SKM-1 treated with dmso at 0.1 percent for 144 hours (cell line): Measurements from ENCODE around the gene OTOP2.
A peak's percentile ranks its signal among the peaks of the same experiment; 100 is the strongest.
"Not testable (repeated sequence)": the region's sequence is repeated elsewhere in the genome, so short reads cannot be mapped to it uniquely, and the experiment has no call there.

Source experiments
- DNase-seq: peaks from one replicate; lab custom pipeline; 2025; ENCODE audit not compliant: unreplicated experiment; lab: John Stamatoyannopoulos, UW

The OTOP2 gene

DNA sequence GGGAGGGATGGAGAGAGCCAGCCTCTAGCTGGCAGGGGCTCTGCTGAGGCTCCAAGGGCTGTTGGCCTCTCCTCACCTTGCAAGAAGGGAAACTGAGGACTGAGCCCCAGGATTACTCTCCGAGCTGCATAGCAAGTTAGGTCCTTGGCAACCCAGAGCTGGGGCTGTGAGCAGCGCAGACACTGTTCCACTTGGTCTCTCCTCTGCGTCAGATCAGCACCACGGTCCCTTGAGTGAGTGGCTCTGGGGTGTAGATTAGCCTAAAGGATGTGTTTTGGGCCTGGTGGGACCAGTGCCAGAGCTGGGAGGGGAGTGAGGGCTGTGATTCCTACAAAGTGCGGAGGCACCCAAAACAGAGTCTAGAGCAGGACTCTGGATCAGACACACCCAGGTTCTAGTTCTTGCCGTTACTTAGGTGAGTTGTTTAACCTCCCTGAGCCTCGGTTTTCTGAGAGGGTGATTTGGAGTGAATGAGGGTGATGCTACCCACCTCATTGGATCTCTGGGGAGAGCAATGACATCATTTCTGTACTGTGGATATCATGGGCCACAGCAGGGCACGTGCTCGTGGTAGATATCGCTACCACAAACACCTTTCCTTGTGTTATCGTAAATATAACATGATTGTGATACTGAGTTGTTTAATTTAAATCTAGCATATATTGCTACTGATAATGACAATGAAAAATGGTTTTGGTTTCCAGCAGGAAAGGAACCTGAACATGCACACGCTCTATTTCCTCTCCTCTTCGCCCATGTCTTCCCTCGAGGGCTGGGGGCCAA is 22.5 kb upstream of the OTOP2 start:
- DNase-seq, result no peak

DNA sequence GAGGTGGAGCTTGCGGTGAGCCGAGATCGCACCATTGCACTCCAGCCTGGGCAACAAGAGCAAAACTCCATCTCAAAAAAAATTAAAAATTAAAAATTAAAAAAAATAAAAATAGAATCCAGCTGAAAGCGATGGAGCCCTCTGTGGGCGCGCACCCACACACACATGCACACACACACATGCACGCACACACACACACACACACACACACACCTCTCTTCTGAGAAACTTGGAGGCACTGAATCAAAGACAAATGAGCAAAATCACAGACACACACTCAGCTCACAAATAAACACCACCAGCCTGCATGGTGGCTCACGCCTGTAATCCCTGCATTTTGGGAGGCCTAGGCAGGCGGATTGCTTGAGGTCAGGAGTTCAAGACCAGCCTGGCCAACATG is 21.0 kb upstream of the OTOP2 start:
- DNase-seq, result no peak

DNA sequence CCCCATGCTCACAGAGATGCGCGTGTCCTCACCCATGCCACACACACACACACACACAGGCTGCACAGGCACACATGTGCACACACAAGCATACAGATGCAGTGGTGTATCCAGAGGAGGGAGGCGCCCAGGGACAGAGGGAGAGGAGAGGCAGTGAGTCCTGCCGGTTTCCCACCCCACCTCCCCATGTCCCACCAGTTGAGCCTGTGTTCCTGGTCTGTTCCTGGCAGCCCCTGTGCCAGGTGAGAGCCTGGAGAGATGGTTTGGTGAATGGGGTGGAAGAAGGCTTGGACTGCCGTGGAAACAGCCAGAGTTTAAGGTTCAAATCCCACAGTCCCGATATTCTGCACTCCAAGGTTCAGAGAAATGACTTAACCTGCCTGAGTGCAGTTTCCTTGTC is 20.4 kb upstream of the OTOP2 start:
- DNase-seq, result no peak

DNA sequence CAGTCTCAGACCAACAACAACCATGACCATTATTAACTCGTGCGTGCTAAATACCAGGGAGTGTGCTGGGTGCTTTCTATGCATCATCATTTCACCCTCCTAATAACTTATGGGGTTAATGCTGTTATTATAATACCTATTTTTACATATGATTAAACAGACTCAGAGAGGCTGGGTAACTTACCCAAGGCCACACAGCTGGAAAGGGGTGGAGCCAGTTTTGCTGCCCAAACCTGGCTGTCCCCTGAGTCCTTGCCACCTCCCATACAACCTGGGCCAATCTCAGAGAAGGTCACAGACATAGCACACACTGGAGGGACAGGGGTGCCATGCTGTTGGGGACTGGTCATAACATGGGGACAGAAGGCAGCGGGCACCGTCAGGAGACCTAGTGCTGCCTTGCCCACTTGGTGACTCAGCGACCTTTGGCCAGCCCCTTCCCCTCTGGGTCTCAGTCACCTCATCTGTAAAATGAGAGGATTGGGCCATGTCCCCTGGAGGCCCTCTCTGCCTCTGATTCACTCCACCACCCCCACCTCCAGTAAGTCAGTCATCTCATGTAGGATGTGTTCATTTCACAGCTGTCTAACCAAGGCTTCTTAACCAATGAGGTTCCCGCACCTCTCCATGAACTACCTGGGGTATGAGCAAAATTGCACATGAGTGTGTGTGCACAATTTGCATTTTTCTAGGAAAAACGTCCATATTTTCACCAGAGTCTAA is 19.2 kb upstream of the OTOP2 start:
- DNase-seq, result no peak

DNA sequence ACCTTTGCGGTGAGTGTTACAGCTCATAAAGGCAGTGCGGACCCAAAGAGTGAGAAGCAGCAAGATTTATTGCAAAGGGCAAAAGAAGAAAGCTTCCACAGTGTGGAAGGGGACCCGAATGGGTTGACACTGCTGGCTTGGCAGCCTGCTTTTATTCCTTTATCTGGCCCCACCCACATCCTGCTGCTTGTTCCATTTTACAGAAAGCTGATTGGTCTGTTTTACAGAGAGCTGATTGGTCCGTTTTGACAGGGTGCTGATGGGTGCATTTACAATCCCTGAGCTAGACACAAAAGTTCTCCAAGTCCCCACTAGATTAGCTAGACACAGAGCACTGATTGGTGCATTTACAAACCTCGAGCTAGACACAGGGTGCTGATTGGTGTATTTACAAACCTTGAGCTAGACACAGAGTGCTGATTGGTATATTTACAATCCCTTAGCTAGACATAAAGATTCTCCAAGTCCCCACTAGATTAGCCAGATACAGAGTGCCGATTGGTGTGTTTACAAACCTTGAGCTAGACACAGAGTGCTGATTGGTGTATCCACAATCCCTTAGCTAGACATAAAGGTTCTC is 17.8 kb upstream of the OTOP2 start:
- not testable (repeated sequence) for DNase-seq

DNA sequence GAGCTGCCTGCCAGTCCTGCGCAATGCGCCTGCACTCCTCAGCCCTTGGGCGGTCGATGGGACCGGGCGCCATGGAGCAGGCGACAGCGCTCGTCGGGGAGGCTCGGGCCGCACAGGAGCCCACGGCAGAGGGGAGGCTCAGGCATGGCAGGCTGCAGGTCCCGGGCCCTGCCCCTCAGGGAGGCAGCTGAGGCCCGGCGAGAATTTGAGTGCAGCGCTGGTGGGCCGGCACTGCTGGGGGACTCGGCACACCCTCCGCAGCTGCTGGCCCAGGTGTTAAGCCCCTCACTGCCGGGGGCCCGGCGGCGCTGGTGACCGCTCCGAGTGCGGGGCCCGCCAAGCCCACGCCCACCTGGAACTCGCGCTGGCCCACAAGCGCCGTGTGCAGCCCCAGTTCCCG is 17.1 kb upstream of the OTOP2 start:
- DNase-seq, result no peak

DNA sequence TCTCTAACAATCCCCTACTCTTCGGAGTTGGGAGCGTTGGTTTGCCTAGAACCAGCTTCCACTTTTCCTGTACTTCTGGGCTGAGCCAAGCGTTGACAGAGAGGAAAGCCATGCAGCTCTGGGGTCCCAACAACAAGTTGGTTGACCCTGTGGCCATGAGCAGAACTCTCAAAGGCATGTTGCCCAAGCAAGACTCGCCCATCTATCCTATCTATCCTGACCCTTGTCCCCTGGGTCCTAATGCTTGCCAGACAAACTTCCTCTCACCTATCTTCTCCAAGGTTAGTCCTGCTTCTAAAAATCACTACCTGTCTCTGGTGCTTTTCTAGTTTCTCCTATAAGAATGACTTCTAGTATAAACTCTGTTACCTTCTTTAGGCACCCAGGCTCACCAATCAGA is 15.0 kb upstream of the OTOP2 start:
- DNase-seq, result not testable (repeated sequence)

DNA sequence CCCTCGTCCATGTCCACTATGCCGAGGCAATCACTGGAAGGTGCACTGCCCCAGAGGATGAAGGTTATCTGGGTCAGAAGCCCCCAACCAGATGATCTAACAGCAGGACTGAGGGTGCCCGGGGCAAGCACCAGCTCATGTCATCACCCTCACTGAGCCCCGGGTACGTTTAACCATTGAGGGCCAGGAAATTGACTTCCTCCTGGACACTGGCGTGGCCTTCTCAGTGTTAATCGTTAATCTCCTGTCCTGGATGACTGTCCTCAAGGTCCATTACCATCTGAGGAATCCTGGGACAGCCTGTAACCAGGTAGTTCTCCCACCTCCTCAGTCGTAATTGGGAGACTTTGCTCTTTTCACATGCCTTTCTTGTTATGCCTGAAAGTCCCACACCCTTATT is 12.7 kb upstream of the OTOP2 start:
- not testable (repeated sequence) for DNase-seq

DNA sequence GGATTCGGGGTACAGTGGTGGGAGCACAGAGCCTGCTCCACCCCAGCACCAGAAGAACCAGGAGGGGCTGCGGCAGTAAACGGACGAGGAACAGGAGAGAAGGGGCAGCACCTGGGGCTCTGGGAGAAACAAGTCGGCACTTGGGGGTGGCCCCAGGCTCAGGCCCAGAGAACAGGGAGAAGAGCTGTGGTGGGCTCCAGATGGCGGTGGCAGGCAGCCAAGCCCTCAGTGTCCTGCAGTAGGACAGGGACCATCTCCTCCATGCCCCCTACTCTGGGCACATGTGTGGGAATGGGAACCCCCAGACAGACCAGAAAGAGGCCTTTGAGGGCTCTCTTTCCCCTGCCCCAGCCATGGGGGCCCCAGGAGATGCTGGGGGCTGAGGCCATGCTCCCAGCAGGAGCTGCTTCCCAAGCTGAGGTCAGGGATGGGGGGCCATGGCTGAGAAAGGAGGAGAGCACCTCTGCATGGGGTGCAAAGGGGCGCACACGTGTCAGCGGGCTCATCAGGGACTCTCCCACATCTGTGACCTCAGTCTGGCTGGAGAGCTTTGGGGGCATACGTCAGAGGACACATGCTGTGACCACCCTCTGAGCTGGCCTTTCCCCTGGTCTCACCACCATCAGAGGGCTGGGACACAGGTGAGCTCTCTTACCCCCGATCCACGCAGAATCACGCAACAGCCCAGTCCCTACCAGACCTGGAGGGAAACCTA is 7.8 kb upstream of the OTOP2 start:
- DNase-seq, result no peak

DNA sequence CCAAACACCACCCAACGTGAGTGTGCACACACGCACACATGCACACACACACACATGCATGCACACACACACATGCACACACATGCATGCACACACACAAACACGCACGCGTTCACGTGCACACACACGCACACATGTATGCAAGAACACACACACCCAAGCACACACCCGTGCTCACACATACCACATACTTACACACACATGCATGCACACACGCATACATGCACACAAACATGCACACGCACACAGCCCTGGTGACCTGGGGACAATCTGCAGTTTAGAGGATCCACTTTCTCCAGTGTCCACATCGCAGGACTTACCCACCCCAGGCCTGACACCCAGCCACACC is 7.2 kb upstream of the OTOP2 start:
- no peak for DNase-seq

DNA sequence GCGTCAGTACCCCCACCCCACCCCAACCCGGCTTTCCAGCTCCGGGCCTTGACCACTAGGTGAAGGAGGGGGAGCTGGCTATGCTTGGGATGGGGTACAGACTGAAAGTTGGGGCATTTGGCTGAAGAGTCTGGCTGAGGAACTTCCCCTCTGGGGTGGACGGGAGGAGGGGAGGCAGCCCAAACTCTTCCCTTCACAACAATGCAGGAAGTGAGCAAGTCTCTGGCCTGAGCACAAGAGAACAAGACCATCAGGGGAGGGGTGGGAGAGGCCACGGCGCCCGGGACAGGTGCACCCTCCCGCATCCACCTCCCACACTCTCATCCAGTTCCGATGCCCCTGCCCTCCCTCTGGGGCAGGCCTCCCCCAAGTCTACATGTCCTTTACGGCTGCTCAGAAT is 6.6 kb upstream of the OTOP2 start:
- peak; percentile 33 for DNase-seq

DNA sequence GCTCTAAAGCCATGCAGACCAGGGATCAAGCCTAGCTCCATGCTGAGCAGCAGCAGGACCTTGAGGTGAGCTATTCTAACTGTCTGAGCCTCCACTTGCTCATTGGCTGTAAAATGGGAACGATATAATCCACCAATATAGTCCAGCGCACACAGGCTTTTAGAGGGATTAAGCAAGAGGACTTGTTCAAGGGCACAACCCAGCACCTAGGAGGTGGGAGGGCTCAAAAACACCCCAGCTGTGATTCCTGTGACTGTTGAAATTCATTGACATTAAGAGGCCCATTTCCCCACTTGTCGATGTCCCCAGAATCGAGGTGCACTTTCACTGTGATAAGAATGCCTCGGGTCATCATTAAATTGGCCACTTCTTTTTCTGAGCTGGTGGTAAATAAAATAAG is 5.2 kb upstream of the OTOP2 start:
- no peak for DNase-seq

DNA sequence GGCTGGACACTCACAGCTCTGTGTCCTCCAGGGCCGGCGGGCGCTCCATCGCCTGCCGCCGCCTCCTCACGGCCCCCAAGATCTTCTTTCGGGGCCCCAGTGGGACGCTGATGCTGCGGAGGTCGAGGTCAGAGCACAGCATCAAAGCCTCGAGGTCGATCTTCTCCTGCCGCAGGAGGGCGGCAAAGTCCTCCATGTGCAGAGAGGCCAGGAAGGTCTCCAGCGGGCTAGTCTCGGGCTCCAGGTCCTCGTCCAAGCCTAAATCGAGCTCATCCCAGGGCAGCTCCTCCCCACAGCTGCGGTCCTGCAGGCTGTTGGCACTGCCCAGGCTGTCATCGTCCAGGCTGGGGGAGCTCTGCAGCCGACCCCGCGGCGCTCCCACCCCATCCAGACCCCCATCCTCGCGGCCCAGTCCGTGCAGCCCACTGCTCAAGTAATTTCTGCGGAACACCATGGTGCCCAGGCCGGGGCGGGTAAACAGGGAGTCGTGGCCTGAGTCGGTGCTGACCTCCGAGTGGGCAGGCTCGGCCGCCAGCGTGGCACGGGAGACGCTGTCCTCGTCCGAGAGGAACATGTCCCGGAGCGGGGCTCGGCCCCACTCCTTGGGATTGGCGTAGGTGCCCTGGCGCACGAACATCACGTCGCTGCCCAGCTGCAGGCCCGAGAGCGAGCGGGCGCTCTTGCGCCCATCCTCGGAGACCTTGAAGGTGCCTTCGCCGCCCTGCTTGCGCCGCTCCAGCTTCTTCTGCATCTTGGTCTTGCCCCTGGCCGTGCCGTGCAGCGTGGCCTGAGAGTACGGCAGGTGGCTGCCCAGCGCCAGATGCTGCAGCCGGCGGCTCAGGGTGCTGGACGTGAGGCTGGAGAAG is 4.4 kb upstream of the OTOP2 start:
- no peak for DNase-seq

DNA sequence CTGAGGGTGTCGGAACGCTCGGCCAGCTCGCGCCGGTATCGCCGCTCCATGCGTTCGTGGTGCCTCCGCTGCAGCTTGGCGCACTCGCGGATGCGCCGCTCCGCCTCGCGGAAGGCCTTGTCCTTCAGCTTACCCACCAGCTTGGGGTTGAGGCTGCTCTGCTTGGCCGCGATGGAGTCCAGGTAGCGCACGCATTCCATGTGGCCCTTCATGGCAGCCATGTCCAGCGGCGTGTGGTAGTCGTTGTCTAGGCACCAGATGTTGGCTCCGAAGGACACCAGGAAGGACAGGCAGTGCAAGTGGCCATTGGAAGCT is 3.8 kb upstream of the OTOP2 start:
- DNase-seq, result no peak

DNA sequence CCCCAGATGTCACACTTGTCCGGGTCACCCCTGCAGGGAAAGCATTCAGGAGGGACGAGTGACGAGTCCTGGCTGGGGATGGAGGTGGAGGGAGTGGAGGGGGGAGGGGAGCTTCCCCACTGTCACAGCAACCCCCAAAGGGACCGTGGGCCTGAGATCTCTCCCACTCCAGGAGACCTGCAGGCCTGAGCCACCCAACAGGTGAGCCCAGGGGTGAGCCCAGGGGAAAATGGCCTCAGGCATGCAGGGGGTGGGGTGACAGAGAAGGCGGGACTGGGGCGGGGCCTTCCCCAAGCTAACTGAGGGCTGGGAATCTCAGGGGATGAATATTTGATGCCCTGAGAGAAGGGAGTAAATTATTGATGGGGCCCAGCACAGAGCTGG is 3.4 kb upstream of the OTOP2 start:
- no peak for DNase-seq

DNA sequence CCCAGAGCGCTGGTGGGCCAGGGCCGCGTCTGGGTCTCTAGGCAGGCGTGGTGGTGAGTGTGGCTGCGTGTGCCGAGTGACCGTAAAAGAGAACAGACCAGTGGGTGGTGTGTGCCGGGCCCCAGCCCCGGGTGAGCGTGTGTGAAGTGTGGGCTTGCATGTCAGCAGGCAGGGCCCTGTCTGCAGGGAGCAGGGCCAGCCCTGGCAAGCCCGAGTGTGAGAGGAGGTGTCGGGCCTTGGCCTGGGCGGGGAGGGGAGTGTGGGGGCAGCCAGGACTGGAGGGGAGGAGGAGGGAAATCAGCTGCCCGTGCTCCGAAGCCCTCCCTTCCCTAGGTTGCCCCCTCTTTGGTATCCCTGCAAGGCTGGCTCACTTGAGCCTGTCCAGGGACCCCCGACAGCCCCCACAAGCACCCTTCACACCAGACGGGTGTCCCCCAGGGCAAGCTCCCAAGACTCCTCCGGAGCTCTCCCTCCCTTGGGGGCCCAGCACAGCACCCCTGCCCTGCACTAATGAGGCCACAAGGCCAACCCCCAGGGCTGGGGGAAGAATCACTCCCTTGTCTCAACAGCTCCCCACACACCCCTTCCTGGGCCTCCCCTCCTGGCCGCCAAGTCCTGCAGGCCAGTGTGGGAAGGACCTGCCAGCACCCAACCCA is 2.9 kb upstream of the OTOP2 start:
- no peak for DNase-seq

DNA sequence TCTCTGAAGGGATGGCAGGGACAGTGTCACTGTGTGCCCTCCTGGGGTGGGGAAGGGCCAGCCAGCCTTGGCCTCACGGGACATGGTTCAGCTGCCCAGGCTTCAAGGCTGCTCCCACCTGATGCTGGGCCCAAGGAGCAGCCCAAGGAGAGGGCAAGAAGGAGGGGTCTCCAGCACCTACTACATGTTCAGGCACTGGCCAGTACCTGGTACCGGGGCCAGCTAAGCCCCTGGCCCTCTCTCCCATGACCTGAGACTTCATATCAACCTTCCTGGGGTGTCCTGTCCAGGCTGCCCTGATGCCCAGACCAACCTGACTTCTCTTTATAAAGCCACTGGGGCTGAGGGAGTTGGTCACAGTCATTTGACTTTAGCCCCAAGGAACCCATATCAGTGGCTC is 2.3 kb upstream of the OTOP2 start:
- no peak for DNase-seq

DNA sequence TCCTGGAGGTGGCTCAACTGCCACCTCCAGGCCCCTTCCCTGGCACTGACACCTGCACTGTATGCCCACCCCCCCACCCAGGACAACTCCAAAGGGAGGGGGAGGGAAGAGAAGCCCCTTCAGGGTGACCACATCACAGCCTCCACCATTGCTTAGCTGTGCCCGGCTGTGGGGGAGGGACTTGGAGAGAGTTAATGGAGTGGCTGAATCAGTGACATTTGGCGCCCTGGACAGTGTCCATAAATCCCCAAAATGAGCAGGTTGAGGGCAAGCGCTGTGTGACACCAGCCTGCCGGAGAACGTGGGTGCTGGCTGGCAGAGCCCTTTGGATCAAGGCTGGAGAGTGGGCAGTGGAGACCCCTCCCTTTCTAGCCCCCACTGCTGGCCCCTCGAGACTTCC is 1.9 kb upstream of the OTOP2 start:
- DNase-seq, result no peak

DNA sequence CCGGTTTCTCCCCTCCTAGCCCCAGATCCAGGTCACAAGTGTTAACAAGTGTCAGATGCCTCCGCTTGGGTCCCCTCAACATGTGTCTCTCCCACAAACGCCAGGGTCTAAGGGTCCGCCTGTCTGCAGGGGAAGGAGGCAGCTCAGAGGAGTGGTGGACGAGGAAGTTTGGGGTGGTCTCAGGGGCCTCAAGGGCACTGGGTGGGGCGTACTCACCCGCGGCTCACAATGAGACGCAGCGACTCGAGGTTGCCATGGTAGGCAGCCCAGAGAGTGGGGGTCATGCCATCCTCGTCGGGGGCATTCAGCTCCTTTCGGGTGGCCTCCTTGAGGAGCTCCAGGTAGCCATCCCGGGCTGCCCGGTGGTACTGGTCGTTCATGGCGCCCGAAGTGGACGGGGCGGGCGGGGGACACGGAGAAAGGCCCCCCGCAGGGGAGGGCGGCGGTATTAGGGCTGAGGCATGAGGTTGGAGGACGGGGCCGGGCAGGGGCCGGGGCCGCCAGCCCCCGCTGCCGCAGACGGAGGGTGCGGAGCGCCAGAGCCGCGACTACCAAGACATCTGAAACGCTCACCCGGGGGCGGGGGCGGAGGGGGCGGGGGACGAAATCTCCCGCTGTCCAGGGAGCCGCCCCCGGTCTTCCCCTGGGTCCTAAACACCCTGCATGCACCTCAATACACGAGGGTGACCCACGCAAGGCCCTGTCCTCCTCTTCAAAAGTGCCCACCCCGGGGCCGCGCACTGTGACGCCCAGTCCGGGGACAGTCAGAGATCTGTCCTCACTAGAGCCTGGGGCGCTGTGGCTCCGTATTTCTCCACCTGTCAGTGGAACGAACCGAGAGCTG is 1.2 kb upstream of the OTOP2 start, which contains the start of gene USH1G:
Gene USH1G (minus strand): TSS at position 562 of the 844 bp plus-strand sequence. CDS start 182 bp downstream, at position 380.
- DNase-seq, result no peak
